ENCODE measurements around the gene SARS1. TPM values are rescaled to one million over a fixed set of nuclear protein-coding genes. Genes with fewer than 3 reads are reported as not detected.

SARS1 gene
- total and polyA plus RNA-seq, 2 of the 13 experiments (the other 11 are each of a cell fraction or from before 2014, with no cell fraction given), result 103 to 134 TPM

- TF ChIP-seq ZNF121 (CRISPR knock-in tag; IDR thresholded peaks at IDR 0.05) (no peak), HDAC2 (CRISPR knock-in tag; IDR thresholded peaks at IDR 0.05) (peak; percentile 25; the same call in 1 of the 2 replicates), TFAP4 (IDR thresholded peaks at IDR 0.05; ENCODE audit: borderline replicate concordance, low read depth) (peak; percentile 87; the same call in 1 of the 2 replicates), TFDP1 (CRISPR knock-in tag; IDR thresholded peaks at IDR 0.05; ENCODE audit: borderline replicate concordance) (no peak), RBM39 (IDR thresholded peaks at IDR 0.05; ENCODE audit: low read depth, low read length, poor library complexity, severe bottlenecking) (peak; percentile 75), ZNF737 (CRISPR knock-in tag; IDR thresholded peaks at IDR 0.05; ENCODE audit: borderline replicate concordance) (peak; percentile 95; the same call in 1 of the 2 replicates), POLR2AphosphoS5 (IDR thresholded peaks at IDR 0.05; ENCODE audit: low read depth, low read length) (peak; percentile 75), FOXK1 (CRISPR knock-in tag; IDR thresholded peaks at IDR 0.05; ENCODE audit: borderline replicate concordance, low read depth) (peak; percentile 16; the same call in 1 of the 2 replicates), NFRKB (IDR thresholded peaks at IDR 0.05) (no peak), ZBTB7A (CRISPR knock-in tag; IDR thresholded peaks at IDR 0.05) (no peak), ZNF773 (CRISPR knock-in tag; IDR thresholded peaks at IDR 0.05; ENCODE audit: borderline replicate concordance) (no peak), ZNF597 (CRISPR knock-in tag; IDR thresholded peaks at IDR 0.05) (no peak), PLSCR1 (CRISPR knock-in tag; IDR thresholded peaks at IDR 0.05; ENCODE audit: borderline replicate concordance) (no peak), KLF15 (CRISPR knock-in tag; IDR thresholded peaks at IDR 0.05; ENCODE audit: borderline replicate concordance) (no peak), ZNF350 (CRISPR knock-in tag; IDR thresholded peaks at IDR 0.05; ENCODE audit: borderline replicate concordance, low read depth) (no peak), ZNF205 (CRISPR knock-in tag; IDR thresholded peaks at IDR 0.05) (no peak), DPF2 (CRISPR knock-in tag; IDR thresholded peaks at IDR 0.05; ENCODE audit: borderline replicate concordance, low read depth) (no peak), ZNF101 (CRISPR knock-in tag; IDR thresholded peaks at IDR 0.05; ENCODE audit: borderline replicate concordance, low read depth) (no peak), NR3C1 (CRISPR knock-in tag; IDR thresholded peaks at IDR 0.05) (no peak), FLYWCH1 (CRISPR knock-in tag; IDR thresholded peaks at IDR 0.05) (no peak), MEIS2 (CRISPR knock-in tag; IDR thresholded peaks at IDR 0.05) (no peak), SKI (IDR thresholded peaks at IDR 0.05; ENCODE audit: partially characterized antibody) (no peak)
- TF ChIP-seq, protein P1, sequence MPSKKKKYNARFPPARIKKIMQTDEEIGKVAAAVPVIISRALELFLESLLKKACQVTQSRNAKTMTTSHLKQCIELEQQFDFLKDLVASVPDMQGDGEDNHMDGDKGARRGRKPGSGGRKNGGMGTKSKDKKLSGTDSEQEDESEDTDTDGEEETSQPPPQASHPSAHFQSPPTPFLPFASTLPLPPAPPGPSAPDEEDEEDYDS (CRISPR knock-in tag; IDR thresholded peaks at IDR 0.05), result no peak; the same call in 1 of the 2 replicates
- TF ChIP-seq, protein P2, sequence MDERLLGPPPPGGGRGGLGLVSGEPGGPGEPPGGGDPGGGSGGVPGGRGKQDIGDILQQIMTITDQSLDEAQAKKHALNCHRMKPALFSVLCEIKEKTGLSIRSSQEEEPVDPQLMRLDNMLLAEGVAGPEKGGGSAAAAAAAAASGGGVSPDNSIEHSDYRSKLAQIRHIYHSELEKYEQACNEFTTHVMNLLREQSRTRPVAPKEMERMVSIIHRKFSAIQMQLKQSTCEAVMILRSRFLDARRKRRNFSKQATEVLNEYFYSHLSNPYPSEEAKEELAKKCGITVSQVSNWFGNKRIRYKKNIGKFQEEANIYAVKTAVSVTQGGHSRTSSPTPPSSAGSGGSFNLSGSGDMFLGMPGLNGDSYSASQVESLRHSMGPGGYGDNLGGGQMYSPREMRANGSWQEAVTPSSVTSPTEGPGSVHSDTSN (CRISPR knock-in tag; IDR thresholded peaks at IDR 0.05), result no peak
Measured at GRCh38 chr1:109213824-109214693, at the start of gene SARS1 (continued).

All from HepG2 (cell line).